Measurements from ENCODE around the gene UPP1.
"Not testable (repeated sequence)": the region's sequence is repeated elsewhere in the genome, so short reads cannot be mapped to it uniquely, and the experiment has no call there.

UPP1 gene

GRCh38 chr7:48141521-48141920 is 52.5 kb downstream of the UPP1 start:
- Histone ChIP-seq H3K4me2 (no peak overlapping the region), H3K9ac (no peak overlapping the region), H3K4me3 (IDR thresholded peaks at IDR 0.05; ENCODE audit: insufficient read depth, low read depth, low read length) (no peak overlapping the region), H2AFZ (ENCODE audit: low read depth) (no peak overlapping the region), H3K4me1 (ENCODE audit: low read depth, poor library complexity, severe bottlenecking) (no peaks in the 10 kb centered on the region), H4K20me1 (ENCODE audit: insufficient read depth) (no peaks in the 10 kb centered on the region), H3K79me2 (ENCODE audit: insufficient read depth, low read depth) (no peaks in the 10 kb centered on the region), H3K27ac (no peak overlapping the region), H3K36me3 (ENCODE audit: insufficient read depth) (no peaks in the 10 kb centered on the region), H3K27me3 (ENCODE audit: insufficient read depth, low read depth) (no peaks in the 10 kb centered on the region)
- no peak for TF ChIP-seq CTCF (conservative IDR thresholded peaks at IDR 0.05; ENCODE audit: low read depth, low read length)

- no peaks in the 10 kb centered on the region for H4K20me1 ChIP-seq (ENCODE audit: insufficient read depth)
- H3K4me2 ChIP-seq: no peak overlapping the region
- no peaks in the 10 kb centered on the region for H3K27me3 ChIP-seq (ENCODE audit: insufficient read depth, low read depth)
- no peaks in the 10 kb centered on the region for H3K4me1 ChIP-seq (ENCODE audit: low read depth, poor library complexity, severe bottlenecking)
- TF ChIP-seq CTCF (conservative IDR thresholded peaks at IDR 0.05; ENCODE audit: low read depth, low read length): no peak
- no peaks in the 10 kb centered on the region for H3K79me2 ChIP-seq (ENCODE audit: insufficient read depth, low read depth)
- H3K9ac ChIP-seq: no peak overlapping the region
- H3K4me3 ChIP-seq (IDR thresholded peaks at IDR 0.05; ENCODE audit: insufficient read depth, low read depth, low read length): no peak overlapping the region
- no peak overlapping the region for H3K27ac ChIP-seq
- no peak overlapping the region for H2AFZ ChIP-seq (ENCODE audit: low read depth)
- no peaks in the 10 kb centered on the region for H3K36me3 ChIP-seq (ENCODE audit: insufficient read depth)
Measured at GRCh38 chr7:48144291-48144768, 55.3 kb downstream of the UPP1 start.

- no peak overlapping the region for H3K4me3 ChIP-seq (IDR thresholded peaks at IDR 0.05; ENCODE audit: insufficient read depth, low read depth, low read length)
- H3K27ac ChIP-seq: no peak overlapping the region
- no peaks in the 10 kb centered on the region for H3K27me3 ChIP-seq (ENCODE audit: insufficient read depth, low read depth)
- H3K79me2 ChIP-seq (ENCODE audit: insufficient read depth, low read depth): no peaks in the 10 kb centered on the region
- H3K4me1 ChIP-seq (ENCODE audit: low read depth, poor library complexity, severe bottlenecking): no peaks in the 10 kb centered on the region
- TF ChIP-seq CTCF (conservative IDR thresholded peaks at IDR 0.05; ENCODE audit: low read depth, low read length): no peak
- no peaks in the 10 kb centered on the region for H3K36me3 ChIP-seq (ENCODE audit: insufficient read depth)
- H4K20me1 ChIP-seq (ENCODE audit: insufficient read depth): no peaks in the 10 kb centered on the region
- H2AFZ ChIP-seq (ENCODE audit: low read depth): no peak overlapping the region
- no peak overlapping the region for H3K9ac ChIP-seq
- no peak overlapping the region for H3K4me2 ChIP-seq
Measured at GRCh38 chr7:48147078-48147591, 58.1 kb downstream of the UPP1 start.

- not testable (repeated sequence) for H3K27ac ChIP-seq; H3K4me3 ChIP-seq (IDR thresholded peaks at IDR 0.05; ENCODE audit: insufficient read depth, low read depth, low read length); H2AFZ ChIP-seq (ENCODE audit: low read depth); H3K4me2 ChIP-seq; H4K20me1 ChIP-seq (ENCODE audit: insufficient read depth); H3K4me1 ChIP-seq (ENCODE audit: low read depth, poor library complexity, severe bottlenecking); H3K36me3 ChIP-seq (ENCODE audit: insufficient read depth); H3K79me2 ChIP-seq (ENCODE audit: insufficient read depth, low read depth); H3K27me3 ChIP-seq (ENCODE audit: insufficient read depth, low read depth); H3K9ac ChIP-seq
Measured at GRCh38 chr7:48147690-48148089, 58.6 kb downstream of the UPP1 start.

GRCh38 chr7:48148311-48148710 is 59.2 kb downstream of the UPP1 start:
- Histone ChIP-seq H3K79me2 (ENCODE audit: insufficient read depth, low read depth) (no peaks in the 10 kb centered on the region), H3K27me3 (ENCODE audit: insufficient read depth, low read depth) (no peaks in the 10 kb centered on the region), H3K4me2 (no peak overlapping the region), H3K9ac (no peak overlapping the region), H3K27ac (no peak overlapping the region), H4K20me1 (ENCODE audit: insufficient read depth) (no peaks in the 10 kb centered on the region), H2AFZ (ENCODE audit: low read depth) (no peak overlapping the region), H3K36me3 (ENCODE audit: insufficient read depth) (no peaks in the 10 kb centered on the region), H3K4me1 (ENCODE audit: low read depth, poor library complexity, severe bottlenecking) (no peaks in the 10 kb centered on the region), H3K4me3 (IDR thresholded peaks at IDR 0.05; ENCODE audit: insufficient read depth, low read depth, low read length) (no peak overlapping the region)
- TF ChIP-seq CTCF (conservative IDR thresholded peaks at IDR 0.05; ENCODE audit: low read depth, low read length): no peak

Data from KMS-11 (cell line).